ENCODE results near the gene BCAR3. TPM values are rescaled to one million over a fixed set of nuclear protein-coding genes. Genes with fewer than 3 reads are reported as not detected.
A peak's percentile ranks its signal among the peaks of the same experiment; 100 is the strongest.
"Not testable (repeated sequence)": the region's sequence is repeated elsewhere in the genome, so short reads cannot be mapped to it uniquely, and the experiment has no call there.

The BCAR3 gene
- polyA plus RNA-seq, 2 of the 4 experiments (the other 2 are of a cell fraction) = 31.6 to 33.4 TPM

DNA sequence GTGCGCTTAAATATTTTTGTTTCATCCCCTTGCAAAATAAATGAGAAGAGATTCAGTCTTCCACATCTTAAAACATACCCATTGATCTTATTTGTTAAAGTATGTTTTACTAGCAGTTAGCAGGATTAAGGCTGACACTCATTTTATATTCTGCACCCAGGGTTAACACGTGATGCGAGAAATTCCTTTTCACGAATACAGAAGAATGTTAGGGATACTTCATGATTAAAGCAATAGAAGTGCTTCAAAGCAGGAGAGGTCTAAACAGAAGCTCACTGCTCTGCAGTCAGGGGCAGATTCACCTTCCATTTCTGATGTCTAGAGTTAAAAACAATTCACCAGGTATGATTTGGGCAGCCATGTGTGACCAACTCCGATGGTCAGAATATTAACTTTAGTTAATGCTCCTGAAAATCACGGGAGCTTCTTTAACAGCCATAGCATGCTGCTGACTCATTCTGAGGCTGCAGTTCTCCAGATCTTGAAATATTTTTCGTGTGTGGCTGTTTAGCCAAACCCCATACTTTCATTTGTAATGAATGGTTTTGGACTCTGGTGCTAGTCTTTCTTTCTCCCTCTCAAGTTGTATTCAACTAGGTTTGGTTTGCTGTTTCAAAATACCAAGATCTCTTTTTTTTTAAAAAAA is 19.7 kb downstream of the BCAR3 start:
- peak; percentile 35 to 66 for DNase-seq (ENCODE audit: low read depth in 1 of 2, low spot score in 1 of 2)
- FAIRE-seq = no peak
- H3K4me2 ChIP-seq = peak overlapping the region; percentile 85
- peak in 1 of 2 experiments; percentile 31; a peak in 1 of 5 replicates for TF ChIP-seq EP300 (IDR thresholded peaks at IDR 0.05)
- TF ChIP-seq MAFK (IDR thresholded peaks at IDR 0.05; ENCODE audit: partially characterized antibody) = peak; percentile 80
- peak; percentile 80 for TF ChIP-seq NFE2L2 (conservative IDR thresholded peaks at IDR 0.05; ENCODE audit: low read length)
- no peak for TF ChIP-seq FOSL2 (IDR thresholded peaks at IDR 0.05)
- TF ChIP-seq FOSL2 (CRISPR knock-in tag; IDR thresholded peaks at IDR 0.05) = peak; percentile 47; the same call in 1 of the 2 replicates
- TF ChIP-seq, protein P1, sequence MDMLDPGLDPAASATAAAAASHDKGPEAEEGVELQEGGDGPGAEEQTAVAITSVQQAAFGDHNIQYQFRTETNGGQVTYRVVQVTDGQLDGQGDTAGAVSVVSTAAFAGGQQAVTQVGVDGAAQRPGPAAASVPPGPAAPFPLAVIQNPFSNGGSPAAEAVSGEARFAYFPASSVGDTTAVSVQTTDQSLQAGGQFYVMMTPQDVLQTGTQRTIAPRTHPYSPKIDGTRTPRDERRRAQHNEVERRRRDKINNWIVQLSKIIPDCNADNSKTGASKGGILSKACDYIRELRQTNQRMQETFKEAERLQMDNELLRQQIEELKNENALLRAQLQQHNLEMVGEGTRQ (IDR thresholded peaks at IDR 0.05) = peak; percentile 34; the same call in 1 of the 2 replicates
- TF ChIP-seq HEYL (CRISPR knock-in tag; IDR thresholded peaks at IDR 0.05) = no peak
- TF ChIP-seq BHLHE40 (IDR thresholded peaks at IDR 0.05; ENCODE audit: low read depth, low read length) = no peak
- TF ChIP-seq, protein P2, sequence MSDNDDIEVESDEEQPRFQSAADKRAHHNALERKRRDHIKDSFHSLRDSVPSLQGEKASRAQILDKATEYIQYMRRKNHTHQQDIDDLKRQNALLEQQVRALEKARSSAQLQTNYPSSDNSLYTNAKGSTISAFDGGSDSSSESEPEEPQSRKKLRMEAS (IDR thresholded peaks at IDR 0.05) = peak; percentile 35; the same call in 1 of the 2 replicates
- no peak for TF ChIP-seq HDAC2 (IDR thresholded peaks at IDR 0.05)
- ChIA-PET CTCF (interaction anchor here (1.0 to 1.7 kb wide), 4 partner anchors 11 to 152 kb away, joined by 3 to 5 read pairs (median 4); no protein-coding TSS in a partner anchor), POLR2A (interaction anchor here (1.0 to 1.6 kb wide), 6 partner anchors 10 to 152 kb away, joined by 3 to 7 read pairs (median 4); partner anchors contain the start of gene BCAR3)
- 0 out of 3 replicates have a peak overlapping the region, but pooled peaks have one; percentile 10 for H3K4me3 ChIP-seq
- 22% methylated on average over 7 of the region's 7 CpGs for WGBS (ENCODE audit: missing lambda C conversion rate)
- peak in 1 of 2 experiments; percentile 32; a peak in 3 of 6 replicates for ATAC-seq
- peak overlapping the region; percentile 94 to 95 for H3K27ac ChIP-seq
- peaks cover 91% of the 10 kb centered on the region for H3K4me1 ChIP-seq
- H3K9me3 ChIP-seq = no peaks in the 10 kb centered on the region

DNA sequence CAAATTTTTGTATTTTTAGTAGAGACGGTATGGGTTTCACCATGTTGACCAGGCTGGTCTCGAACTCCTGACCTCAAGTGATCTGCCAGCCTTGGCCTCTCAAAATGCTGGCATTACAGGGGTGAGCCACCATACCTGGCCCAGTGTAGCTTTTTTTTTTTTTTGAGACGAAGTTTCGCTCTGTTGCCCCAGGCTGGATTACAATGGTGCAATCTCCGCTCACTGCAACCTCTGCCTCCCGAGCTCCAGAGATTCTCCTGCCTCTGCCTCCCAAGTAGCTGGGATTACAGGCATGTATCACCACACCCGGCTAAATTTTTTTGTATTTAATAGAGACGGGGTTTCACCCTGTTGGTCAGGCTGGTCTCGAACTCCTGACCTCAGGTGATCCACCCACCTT is 20.3 kb downstream of the BCAR3 start:
- 73% methylated on average over 9 of the region's 9 CpGs for WGBS (ENCODE audit: missing lambda C conversion rate)
- POLR2A ChIA-PET = interaction anchor here (1.0 to 1.6 kb wide), 5 partner anchors 10 to 152 kb away, joined by 3 to 7 read pairs (median 4); partner anchors contain the start of gene BCAR3
- peak overlapping the region; percentile 85 for H3K4me2 ChIP-seq
- H3K9me3 ChIP-seq; H3K4me3 ChIP-seq; ATAC-seq; FAIRE-seq; DNase-seq (ENCODE audit: low read depth in 1 of 2, low spot score in 1 of 2): not testable (repeated sequence)
- peak overlapping the region; percentile 94 to 95 for H3K27ac ChIP-seq
- CTCF ChIA-PET = interaction anchor here (1.3 to 1.7 kb wide), 3 partner anchors 11 to 153 kb away, joined by 3 to 5 read pairs (median 4); no protein-coding TSS in a partner anchor
- peaks cover 91% of the 10 kb centered on the region for H3K4me1 ChIP-seq

DNA sequence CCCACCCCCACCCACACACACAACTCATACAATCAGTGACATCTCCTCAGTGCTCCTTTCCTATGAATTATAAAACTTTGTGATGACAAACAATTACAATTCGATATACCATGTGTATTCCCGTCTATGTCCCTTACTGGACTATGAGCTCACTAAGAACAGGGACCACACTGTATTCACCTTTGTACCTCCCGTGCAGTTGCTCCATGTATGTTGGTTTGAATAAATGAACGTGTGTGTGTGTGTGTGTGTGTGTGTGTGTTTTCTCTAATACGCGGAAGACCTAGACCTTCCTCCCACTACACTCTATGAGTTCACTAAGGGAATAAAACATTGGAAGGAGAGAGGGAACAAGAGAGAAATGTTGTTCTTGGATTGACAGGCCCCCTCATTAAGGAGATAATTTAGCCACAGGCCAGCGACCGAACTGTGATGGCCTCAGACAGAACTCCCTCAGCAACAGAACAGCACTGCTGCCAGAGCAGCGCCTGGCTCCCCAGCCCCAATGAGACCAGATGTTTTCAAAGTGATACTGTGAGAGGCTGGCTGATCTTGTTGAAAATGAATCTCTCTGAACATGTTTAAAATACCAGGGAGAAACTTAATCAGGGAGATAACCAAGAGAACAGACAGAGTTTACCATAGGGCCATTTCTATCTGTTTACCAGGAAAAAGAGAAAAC is 21.7 kb downstream of the BCAR3 start:
- TF ChIP-seq HOXB5 (CRISPR knock-in tag; IDR thresholded peaks at IDR 0.05) (no peak), POLR2A (IDR thresholded peaks at IDR 0.05; ENCODE audit: low read length) (no peak)
- TF ChIP-seq, protein P3, sequence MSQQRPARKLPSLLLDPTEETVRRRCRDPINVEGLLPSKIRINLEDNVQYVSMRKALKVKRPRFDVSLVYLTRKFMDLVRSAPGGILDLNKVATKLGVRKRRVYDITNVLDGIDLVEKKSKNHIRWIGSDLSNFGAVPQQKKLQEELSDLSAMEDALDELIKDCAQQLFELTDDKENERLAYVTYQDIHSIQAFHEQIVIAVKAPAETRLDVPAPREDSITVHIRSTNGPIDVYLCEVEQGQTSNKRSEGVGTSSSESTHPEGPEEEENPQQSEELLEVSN (IDR thresholded peaks at IDR 0.05; ENCODE audit: borderline replicate concordance, low read depth) = no peak
- POLR2A ChIA-PET = no interaction called here
- Histone ChIP-seq H3K27ac (peak overlapping the region; percentile 94 to 95), H3K4me1 (peaks cover 89% of the 10 kb centered on the region), H3K4me2 (0 out of 3 replicates have a peak overlapping the region, but pooled peaks have one; percentile 8), H3K4me3 (no peak overlapping the region), H3K9me3 (no peaks in the 10 kb centered on the region)
- WGBS (ENCODE audit: missing lambda C conversion rate) = 85% methylated on average over 9 of the region's 9 CpGs
- DNase-seq (ENCODE audit: low read depth in 1 of 2, low spot score in 1 of 2) (no peak), FAIRE-seq (no peak), ATAC-seq (no peak)
- CTCF ChIA-PET = interaction anchor here (0.8 kb wide), 1 partner anchor 154 kb away, joined by 3 read pairs; no protein-coding TSS in a partner anchor

DNA sequence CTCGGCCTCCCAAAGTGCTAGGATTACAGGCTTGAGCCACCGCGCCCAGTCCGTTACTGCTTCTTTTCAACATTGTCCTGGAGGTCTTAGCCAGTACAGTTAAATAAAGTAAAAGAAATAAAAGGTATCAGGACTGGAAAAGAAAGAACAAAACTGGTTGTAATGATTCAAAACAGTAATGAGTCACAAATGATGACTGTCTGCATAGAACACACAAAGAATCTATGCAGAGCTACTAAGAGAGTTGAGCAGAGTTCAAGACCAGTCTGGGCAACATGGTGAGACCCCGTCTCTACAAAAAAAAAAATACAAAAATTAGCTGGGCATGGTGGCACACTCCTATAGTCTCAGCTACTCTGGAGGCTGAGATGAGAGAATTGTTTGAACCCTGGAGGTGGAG is 23.4 kb downstream of the BCAR3 start:
- no peak for TF ChIP-seq FOSL2 (IDR thresholded peaks at IDR 0.05)
- peak; percentile 3; the same call in 1 of the 2 replicates for TF ChIP-seq FOSL2 (CRISPR knock-in tag; IDR thresholded peaks at IDR 0.05)
- TF ChIP-seq, protein P4, sequence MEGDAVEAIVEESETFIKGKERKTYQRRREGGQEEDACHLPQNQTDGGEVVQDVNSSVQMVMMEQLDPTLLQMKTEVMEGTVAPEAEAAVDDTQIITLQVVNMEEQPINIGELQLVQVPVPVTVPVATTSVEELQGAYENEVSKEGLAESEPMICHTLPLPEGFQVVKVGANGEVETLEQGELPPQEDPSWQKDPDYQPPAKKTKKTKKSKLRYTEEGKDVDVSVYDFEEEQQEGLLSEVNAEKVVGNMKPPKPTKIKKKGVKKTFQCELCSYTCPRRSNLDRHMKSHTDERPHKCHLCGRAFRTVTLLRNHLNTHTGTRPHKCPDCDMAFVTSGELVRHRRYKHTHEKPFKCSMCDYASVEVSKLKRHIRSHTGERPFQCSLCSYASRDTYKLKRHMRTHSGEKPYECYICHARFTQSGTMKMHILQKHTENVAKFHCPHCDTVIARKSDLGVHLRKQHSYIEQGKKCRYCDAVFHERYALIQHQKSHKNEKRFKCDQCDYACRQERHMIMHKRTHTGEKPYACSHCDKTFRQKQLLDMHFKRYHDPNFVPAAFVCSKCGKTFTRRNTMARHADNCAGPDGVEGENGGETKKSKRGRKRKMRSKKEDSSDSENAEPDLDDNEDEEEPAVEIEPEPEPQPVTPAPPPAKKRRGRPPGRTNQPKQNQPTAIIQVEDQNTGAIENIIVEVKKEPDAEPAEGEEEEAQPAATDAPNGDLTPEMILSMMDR (IDR thresholded peaks at IDR 0.05) = no peak
- TF ChIP-seq, protein P5, sequence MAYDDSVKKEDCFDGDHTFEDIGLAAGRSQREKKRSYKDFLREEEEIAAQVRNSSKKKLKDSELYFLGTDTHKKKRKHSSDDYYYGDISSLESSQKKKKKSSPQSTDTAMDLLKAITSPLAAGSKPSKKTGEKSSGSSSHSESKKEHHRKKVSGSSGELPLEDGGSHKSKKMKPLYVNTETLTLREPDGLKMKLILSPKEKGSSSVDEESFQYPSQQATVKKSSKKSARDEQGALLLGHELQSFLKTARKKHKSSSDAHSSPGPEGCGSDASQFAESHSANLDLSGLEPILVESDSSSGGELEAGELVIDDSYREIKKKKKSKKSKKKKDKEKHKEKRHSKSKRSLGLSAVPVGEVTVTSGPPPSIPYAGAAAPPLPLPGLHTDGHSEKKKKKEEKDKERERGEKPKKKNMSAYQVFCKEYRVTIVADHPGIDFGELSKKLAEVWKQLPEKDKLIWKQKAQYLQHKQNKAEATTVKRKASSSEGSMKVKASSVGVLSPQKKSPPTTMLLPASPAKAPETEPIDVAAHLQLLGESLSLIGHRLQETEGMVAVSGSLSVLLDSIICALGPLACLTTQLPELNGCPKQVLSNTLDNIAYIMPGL (CRISPR knock-in tag; IDR thresholded peaks at IDR 0.05; ENCODE audit: borderline replicate concordance) = no peak
- Histone ChIP-seq H3K9me3 (no peaks in the 10 kb centered on the region; the same call in 2 of the 3 replicates), H3K4me3 (no peak overlapping the region), H3K4me1 (peaks cover 78% of the 10 kb centered on the region), H3K4me2 (no peak overlapping the region), H3K27ac (peak overlapping the region in 1 of 2 experiments; percentile 55; a peak in 3 of 6 replicates)
- ATAC-seq = no peak
- ChIA-PET POLR2A (no interaction called here), CTCF (interaction anchor here (1.3 kb wide), 1 partner anchor 22 kb away, joined by 4 read pairs; no protein-coding TSS in a partner anchor)
- no peak for FAIRE-seq
- DNase-seq (ENCODE audit: low read depth in 1 of 2, low spot score in 1 of 2) = no peak
- WGBS (ENCODE audit: missing lambda C conversion rate) = 95% methylated on average over 5 of the region's 5 CpGs

Data from A549 (cell line).